Dendritic cell treated with granulocyte-macrophage colony-stimulating factor and Interleukin-4, amounts not matched to agents 40 ng/mL and 50 ng/mL, for 4 days (primary cell): ENCODE measurements around the gene TNFSF4.
"Not testable (repeated sequence)": the region's sequence is repeated elsewhere in the genome, so short reads cannot be mapped to it uniquely, and the experiment has no call there.

ENCODE experiments used
- H3K27ac Mint-ChIP-seq: one replicate; pipeline ENCODE4 v1.8.0; 2022; ENCODE audit warnings: mild to moderate bottlenecking, mixed read lengths
- H3K27me3 Mint-ChIP-seq: one replicate; pipeline ENCODE4 v1.8.0; 2022; ENCODE audit warnings: mild to moderate bottlenecking, mixed read lengths
- H3K36me3 Mint-ChIP-seq: one replicate; pipeline ENCODE4 v1.8.0; 2022; ENCODE audit warnings: low read depth, mixed read lengths
- H3K4me1 Mint-ChIP-seq: one replicate; pipeline ENCODE4 v1.8.0; 2022; ENCODE audit warnings: low read depth, mixed read lengths
- H3K4me3 Mint-ChIP-seq: one replicate; pipeline ENCODE4 v1.8.0; 2022; ENCODE audit warnings: mild to moderate bottlenecking, moderate library complexity, mixed read lengths
- H3K9me3 Mint-ChIP-seq: one replicate; pipeline ENCODE4 v1.8.0; 2022; ENCODE audit warnings: mixed read lengths
- intact Hi-C: fragments of 100-400 bp; cut with micrococcal nuclease; formaldehyde crosslinking; loops from one replicate; pipeline ENCODE4 v1.15.0; 2022

The TNFSF4 gene

GRCh38 chr1:173206816-173207568, at the start of gene TNFSF4:
Gene TNFSF4, minus strand, starts transcription at chr1:173207331. Its CDS starts 155 bp downstream, at chr1:173207176.
- Mint-ChIP-seq H3K27me3 (peaks cover 17% of the 10 kb centered on the region), H3K4me3 (peak within 1 kb of the TSS; percentile 35), H3K4me1 (peaks cover 33% of the 10 kb centered on the region), H3K36me3 (no peaks in the 10 kb centered on the region), H3K9me3 (no peaks in the 10 kb centered on the region), H3K27ac (peak within 1 kb of the TSS; percentile 55)
- intact Hi-C loops = loop anchor here (2.0 to 10.0 kb wide), 2 partner anchors 152 to 208 kb away; partner anchors contain the start of gene TNFSF18

- Mint-ChIP-seq H3K9me3 (peaks cover 12% of the 10 kb centered on the region), H3K4me3 (no peak overlapping the region), H3K27me3 (no peaks in the 10 kb centered on the region), H3K4me1 (peaks cover 7% of the 10 kb centered on the region), H3K27ac (no peak overlapping the region), H3K36me3 (no peaks in the 10 kb centered on the region)
- intact Hi-C loops = loop anchor here (10.0 kb wide), 1 partner anchor 149 kb away; no protein-coding TSS in a partner anchor
Observed at GRCh38 chr1:173255214-173255813, 48.2 kb upstream of the TNFSF4 start.

GRCh38 chr1:173253046-173253445, 45.9 kb upstream of the TNFSF4 start:
- Mint-ChIP-seq H3K27me3 (no peaks in the 10 kb centered on the region), H3K36me3 (no peaks in the 10 kb centered on the region), H3K27ac (no peak overlapping the region), H3K4me3 (no peak overlapping the region), H3K9me3 (no peaks in the 10 kb centered on the region), H3K4me1 (peaks cover 14% of the 10 kb centered on the region)
- intact Hi-C loops = loop anchor here (10.0 kb wide), 1 partner anchor 152 kb away; no protein-coding TSS in a partner anchor

- Mint-ChIP-seq H3K4me1 (peaks cover 7% of the 10 kb centered on the region), H3K36me3 (no peaks in the 10 kb centered on the region), H3K27me3 (no peaks in the 10 kb centered on the region), H3K9me3 (no peaks in the 10 kb centered on the region), H3K27ac (no peak overlapping the region), H3K4me3 (no peak overlapping the region)
- intact Hi-C loops = no loop called here
Observed at GRCh38 chr1:173249349-173249748, 42.2 kb upstream of the TNFSF4 start.

GRCh38 chr1:173248247-173248940, 41.3 kb upstream of the TNFSF4 start:
- Mint-ChIP-seq H3K36me3 (no peaks in the 10 kb centered on the region), H3K27me3 (no peaks in the 10 kb centered on the region), H3K9me3 (peaks cover 7% of the 10 kb centered on the region), H3K4me3 (no peak overlapping the region), H3K27ac (peak overlapping the region; percentile 2), H3K4me1 (peaks cover 7% of the 10 kb centered on the region)
- intact Hi-C loops = no loop called here

- intact Hi-C loops = no loop called here
- Mint-ChIP-seq H3K9me3 (peaks cover 32% of the 10 kb centered on the region), H3K4me3 (no peak overlapping the region), H3K27me3 (no peaks in the 10 kb centered on the region), H3K36me3 (no peaks in the 10 kb centered on the region), H3K27ac (no peak overlapping the region), H3K4me1 (peaks cover 7% of the 10 kb centered on the region)
Observed at GRCh38 chr1:173245892-173246291, 38.8 kb upstream of the TNFSF4 start.

GRCh38 chr1:173243300-173243699, 36.2 kb upstream of the TNFSF4 start:
- H3K27ac Mint-ChIP-seq = no peak overlapping the region
- no peaks in the 10 kb centered on the region for H3K36me3 Mint-ChIP-seq
- peaks cover 36% of the 10 kb centered on the region for H3K9me3 Mint-ChIP-seq
- intact Hi-C loops = no loop called here
- H3K27me3 Mint-ChIP-seq = no peaks in the 10 kb centered on the region
- no peaks in the 10 kb centered on the region for H3K4me1 Mint-ChIP-seq
- no peak overlapping the region for H3K4me3 Mint-ChIP-seq

GRCh38 chr1:173241528-173242347, 34.6 kb upstream of the TNFSF4 start:
- no peaks in the 10 kb centered on the region for H3K27me3 Mint-ChIP-seq
- H3K36me3 Mint-ChIP-seq = no peaks in the 10 kb centered on the region
- no peaks in the 10 kb centered on the region for H3K4me1 Mint-ChIP-seq
- peaks cover 36% of the 10 kb centered on the region for H3K9me3 Mint-ChIP-seq
- intact Hi-C loops = no loop called here
- H3K27ac Mint-ChIP-seq = no peak overlapping the region
- H3K4me3 Mint-ChIP-seq = no peak overlapping the region

GRCh38 chr1:173240609-173241008, 33.5 kb upstream of the TNFSF4 start:
- Mint-ChIP-seq H3K27ac (no peak overlapping the region), H3K4me3 (no peak overlapping the region), H3K36me3 (no peaks in the 10 kb centered on the region), H3K27me3 (no peaks in the 10 kb centered on the region), H3K4me1 (no peaks in the 10 kb centered on the region), H3K9me3 (peaks cover 36% of the 10 kb centered on the region)
- intact Hi-C loops = no loop called here

- no peak overlapping the region for H3K27ac Mint-ChIP-seq
- H3K4me1 Mint-ChIP-seq = no peaks in the 10 kb centered on the region
- no peaks in the 10 kb centered on the region for H3K27me3 Mint-ChIP-seq
- no peak overlapping the region for H3K4me3 Mint-ChIP-seq
- H3K9me3 Mint-ChIP-seq = peaks cover 35% of the 10 kb centered on the region
- intact Hi-C loops = no loop called here
- H3K36me3 Mint-ChIP-seq = no peaks in the 10 kb centered on the region
Observed at GRCh38 chr1:173239058-173239457, 31.9 kb upstream of the TNFSF4 start.

GRCh38 chr1:173234899-173235298, 27.8 kb upstream of the TNFSF4 start:
- no peaks in the 10 kb centered on the region for H3K36me3 Mint-ChIP-seq
- peaks cover 12% of the 10 kb centered on the region for H3K9me3 Mint-ChIP-seq
- H3K27ac Mint-ChIP-seq = no peak overlapping the region
- intact Hi-C loops = no loop called here
- H3K4me3 Mint-ChIP-seq = no peak overlapping the region
- no peaks in the 10 kb centered on the region for H3K4me1 Mint-ChIP-seq
- H3K27me3 Mint-ChIP-seq = no peaks in the 10 kb centered on the region

GRCh38 chr1:173234434-173234833, 27.3 kb upstream of the TNFSF4 start:
- peaks cover 16% of the 10 kb centered on the region for H3K9me3 Mint-ChIP-seq
- H3K36me3 Mint-ChIP-seq, H3K4me1 Mint-ChIP-seq, intact Hi-C loops, H3K4me3 Mint-ChIP-seq, H3K27ac Mint-ChIP-seq, H3K27me3 Mint-ChIP-seq: not testable (repeated sequence)

GRCh38 chr1:173229031-173229430, 21.9 kb upstream of the TNFSF4 start:
- intact Hi-C loops, H3K4me1 Mint-ChIP-seq, H3K36me3 Mint-ChIP-seq, H3K4me3 Mint-ChIP-seq, H3K27ac Mint-ChIP-seq, H3K27me3 Mint-ChIP-seq: not testable (repeated sequence)
- H3K9me3 Mint-ChIP-seq = peaks cover 30% of the 10 kb centered on the region
